Cardiac fibroblast (primary cell): ENCODE data around the gene PDS5B.
A peak's percentile ranks its signal among the peaks of the same experiment; 100 is the strongest.
"Not testable (repeated sequence)": the region's sequence is repeated elsewhere in the genome, so short reads cannot be mapped to it uniquely, and the experiment has no call there.

Experiments used
- DNase-seq, 2 donors: peaks; one replicate each; pipeline versions ENCODE4 v3.0.0 to v3.0.0-alpha.2; 2010; ENCODE audit warnings: low read depth in 2 of 2
- H3K4me3 ChIP-seq, 2 donors: replicated peaks in 1 of 2; 1 replicate in 1 of 2; 2 replicates in 1 of 2; pipeline ENCODE4 v1.5.1; 2011; ENCODE audit warnings: low read depth in 2 of 2, low read length in 2 of 2, mild to moderate bottlenecking in 2 of 2, moderate library complexity in 1 of 2
- TF ChIP-seq, protein P1 (sequence below): IDR thresholded peaks from one replicate; pipeline ENCODE4 v1.5.1; 2011; ENCODE audit warnings: low read depth, mild to moderate bottlenecking, low read length, inconsistent platforms

The PDS5B gene

DNA sequence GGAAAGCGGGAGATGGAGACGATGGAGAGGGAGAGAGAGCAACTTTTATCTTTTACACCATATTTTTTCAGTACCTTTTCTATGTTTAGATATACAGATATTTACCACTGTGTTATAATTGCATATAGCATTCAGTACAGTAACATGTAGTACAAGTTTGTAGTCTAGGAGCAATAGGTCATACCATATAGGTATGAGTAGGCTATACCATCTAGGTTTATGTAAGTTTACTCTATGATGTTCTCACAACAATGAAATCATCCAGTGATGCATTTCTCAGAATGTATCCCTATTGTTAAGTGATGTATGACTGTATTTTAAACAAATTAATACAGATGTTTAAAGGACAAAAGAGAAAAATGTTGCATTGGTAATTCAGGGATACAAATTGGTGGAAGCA lies 136.1 kb downstream of the PDS5B start:
- H3K4me3 ChIP-seq: no peak overlapping the region
- TF ChIP-seq, protein P1, sequence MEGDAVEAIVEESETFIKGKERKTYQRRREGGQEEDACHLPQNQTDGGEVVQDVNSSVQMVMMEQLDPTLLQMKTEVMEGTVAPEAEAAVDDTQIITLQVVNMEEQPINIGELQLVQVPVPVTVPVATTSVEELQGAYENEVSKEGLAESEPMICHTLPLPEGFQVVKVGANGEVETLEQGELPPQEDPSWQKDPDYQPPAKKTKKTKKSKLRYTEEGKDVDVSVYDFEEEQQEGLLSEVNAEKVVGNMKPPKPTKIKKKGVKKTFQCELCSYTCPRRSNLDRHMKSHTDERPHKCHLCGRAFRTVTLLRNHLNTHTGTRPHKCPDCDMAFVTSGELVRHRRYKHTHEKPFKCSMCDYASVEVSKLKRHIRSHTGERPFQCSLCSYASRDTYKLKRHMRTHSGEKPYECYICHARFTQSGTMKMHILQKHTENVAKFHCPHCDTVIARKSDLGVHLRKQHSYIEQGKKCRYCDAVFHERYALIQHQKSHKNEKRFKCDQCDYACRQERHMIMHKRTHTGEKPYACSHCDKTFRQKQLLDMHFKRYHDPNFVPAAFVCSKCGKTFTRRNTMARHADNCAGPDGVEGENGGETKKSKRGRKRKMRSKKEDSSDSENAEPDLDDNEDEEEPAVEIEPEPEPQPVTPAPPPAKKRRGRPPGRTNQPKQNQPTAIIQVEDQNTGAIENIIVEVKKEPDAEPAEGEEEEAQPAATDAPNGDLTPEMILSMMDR: no peak

DNA sequence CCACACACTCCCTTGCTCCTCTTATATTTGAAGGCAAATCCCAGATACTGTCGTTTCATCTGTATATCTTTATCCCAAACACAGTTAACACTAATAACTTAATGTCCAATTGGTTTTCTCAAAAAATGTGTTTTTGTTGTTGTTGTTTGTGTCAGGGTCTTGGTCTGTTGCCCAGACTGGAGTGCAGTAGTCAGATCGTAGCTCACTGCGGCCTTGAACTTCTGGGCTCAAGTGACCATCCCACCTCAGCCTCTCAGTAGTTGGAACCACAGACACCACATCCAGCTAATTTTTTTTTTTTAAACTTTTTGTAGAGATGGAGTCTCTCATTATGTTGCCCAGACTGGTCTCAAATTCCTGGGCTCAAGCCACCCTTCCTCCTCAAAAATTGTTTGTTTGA lies 137.7 kb downstream of the PDS5B start:
- no peak for DNase-seq
- TF ChIP-seq, protein P1: no peak
- no peak overlapping the region for H3K4me3 ChIP-seq

More for the DNA sequence above, 136.1 kb downstream of the PDS5B start:
- no peak for DNase-seq

DNA sequence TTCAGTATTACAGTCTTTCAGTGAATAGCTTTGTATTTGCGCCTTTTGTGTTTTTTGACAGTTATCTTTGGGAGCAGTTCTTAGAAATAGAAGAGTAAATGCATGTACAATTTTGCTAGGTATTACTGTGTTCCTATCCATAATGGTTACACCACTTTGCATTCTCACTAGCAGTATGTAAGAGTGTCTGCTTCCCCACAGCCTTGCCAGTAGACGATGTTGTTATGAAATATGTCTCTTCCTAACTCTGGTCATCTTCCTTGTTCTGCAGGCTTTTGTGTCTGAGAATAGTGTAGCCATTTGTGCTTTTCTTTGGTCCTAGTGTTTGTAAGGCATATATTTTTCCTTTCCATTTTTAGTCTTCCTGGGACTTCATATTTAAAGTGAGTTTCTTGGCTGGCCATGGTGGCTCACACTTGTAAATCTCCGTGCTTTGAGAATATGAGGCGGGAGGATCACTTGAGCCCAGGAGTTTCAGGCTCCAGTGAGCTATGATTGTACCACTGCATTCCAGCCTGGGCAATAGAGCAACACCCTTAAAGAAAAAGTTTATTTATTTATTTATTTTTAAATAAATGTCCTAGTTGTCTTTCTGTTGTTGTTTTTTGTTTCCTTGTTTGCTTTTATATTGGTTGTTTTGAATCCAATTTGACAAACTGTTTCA lies 140.3 kb downstream of the PDS5B start:
- TF ChIP-seq, protein P1: no peak
- peak in 1 of 2 donors; percentile 32 for DNase-seq
- no peak overlapping the region for H3K4me3 ChIP-seq

DNA sequence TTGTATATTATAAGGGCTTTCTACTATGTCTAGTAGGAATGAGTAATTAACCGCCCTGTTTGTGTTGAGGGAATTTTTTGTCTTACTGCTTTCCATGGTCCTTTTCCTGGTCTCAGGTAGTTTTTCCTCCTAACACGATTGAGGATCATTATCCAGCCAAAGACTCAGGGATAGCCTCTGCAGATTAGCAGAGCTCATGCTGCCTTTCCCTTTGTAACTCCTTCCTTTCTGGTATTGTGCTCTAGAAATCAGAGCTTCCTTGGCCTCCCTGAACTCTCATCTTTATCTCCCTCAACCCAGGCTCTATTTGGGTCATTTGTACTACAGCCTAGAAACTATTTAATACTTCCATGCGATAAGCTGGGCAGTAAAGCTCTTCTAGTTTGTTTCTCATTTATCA lies 142.1 kb downstream of the PDS5B start:
- DNase-seq: no peak
- TF ChIP-seq, protein P1: no peak
- no peak overlapping the region for H3K4me3 ChIP-seq

DNA sequence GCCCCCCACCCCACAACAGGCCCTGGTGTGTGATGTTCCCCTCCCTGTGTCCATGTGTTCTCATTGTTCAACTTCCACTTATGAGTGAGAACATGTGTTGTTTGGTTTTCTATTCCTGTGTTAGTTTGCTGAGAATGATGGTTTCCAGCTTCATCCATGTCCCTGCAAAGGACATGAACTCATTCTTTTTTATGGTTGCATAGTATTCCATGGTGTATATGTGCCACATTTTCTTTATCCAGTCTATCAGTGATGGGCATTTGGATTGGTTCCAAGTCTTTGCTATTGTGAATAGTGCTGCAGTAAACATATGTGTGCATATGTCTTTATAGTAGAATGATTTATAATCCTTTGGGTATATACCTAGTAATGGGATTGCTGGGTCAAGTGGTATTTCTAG lies 142.8 kb downstream of the PDS5B start:
- H3K4me3 ChIP-seq, DNase-seq: not testable (repeated sequence)

DNA sequence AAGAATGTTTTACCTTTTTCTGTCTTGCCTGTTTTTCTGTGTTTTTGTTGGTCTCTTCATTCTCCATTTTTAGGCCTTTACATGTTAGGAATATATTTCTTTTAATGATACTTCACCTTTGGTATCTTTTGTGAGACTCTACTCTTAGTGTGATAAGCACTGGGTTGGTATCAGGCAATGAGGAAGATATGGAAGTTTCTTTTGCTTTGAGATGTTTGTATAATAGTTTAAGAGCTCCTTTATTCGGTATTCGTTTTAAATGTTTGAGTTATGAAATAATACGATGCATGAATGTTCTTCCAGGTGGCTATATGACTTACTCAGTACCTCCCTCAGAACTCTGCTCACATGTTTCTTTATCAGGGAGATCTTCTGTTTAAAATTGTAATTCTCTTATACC lies 144.8 kb downstream of the PDS5B start:
- no peak for DNase-seq
- TF ChIP-seq, protein P1: no peak
- H3K4me3 ChIP-seq: no peak overlapping the region

DNA sequence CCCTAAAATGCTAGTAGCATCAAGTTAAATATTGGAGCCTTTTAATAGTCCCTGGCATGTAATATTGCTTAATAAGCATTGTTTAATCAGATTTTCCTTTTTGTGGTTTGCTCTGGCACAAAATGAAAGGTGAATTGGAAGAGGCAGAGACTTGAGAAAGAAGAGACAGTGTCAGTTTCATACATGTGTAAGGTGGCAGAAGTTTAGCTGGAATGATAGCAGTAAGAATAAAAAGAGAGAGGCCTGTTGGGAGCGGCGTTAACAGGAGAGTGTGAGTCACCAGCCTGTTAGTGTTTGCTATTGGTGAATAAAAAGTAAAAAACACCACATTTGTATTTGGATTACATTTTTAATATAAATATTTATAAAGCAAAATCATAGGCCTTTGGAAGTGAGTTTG lies 145.3 kb downstream of the PDS5B start:
- DNase-seq: peak; percentile 25 to 49
- no peak overlapping the region for H3K4me3 ChIP-seq
- TF ChIP-seq, protein P1: no peak
